ENCODE data around the gene FBXO28.

DNA sequence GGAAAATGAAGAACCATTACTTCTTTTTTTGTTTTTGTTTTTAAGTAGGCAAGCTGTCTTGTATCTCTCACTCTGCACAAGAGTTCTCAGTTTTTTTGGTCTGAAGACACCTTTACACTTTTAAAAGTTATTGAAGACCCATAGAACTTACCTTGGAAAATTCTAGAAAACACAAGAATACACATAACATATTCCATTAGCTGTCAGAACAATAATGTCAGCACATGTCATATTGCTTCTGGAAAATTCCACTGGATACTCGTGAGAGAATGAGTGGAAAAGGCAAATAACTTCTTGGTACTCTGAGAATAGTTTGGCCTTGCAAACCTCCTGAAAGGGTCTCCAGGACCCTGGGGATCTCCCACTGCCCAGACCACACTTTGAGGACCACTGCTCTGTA is 4.8 kb downstream of the FBXO28 start:
- TF ChIP-seq CREB1 (IDR thresholded peaks at IDR 0.05; ENCODE audit: low read depth): no peak
- TF ChIP-seq BMI1 (IDR thresholded peaks at IDR 0.05; ENCODE audit: borderline replicate concordance): no peak
- TF ChIP-seq ZBED1 (IDR thresholded peaks at IDR 0.05; ENCODE audit: borderline replicate concordance): no peak
- TF ChIP-seq SMC3 (IDR thresholded peaks at IDR 0.05; ENCODE audit: borderline replicate concordance, low read length): no peak
- TF ChIP-seq, protein P1, sequence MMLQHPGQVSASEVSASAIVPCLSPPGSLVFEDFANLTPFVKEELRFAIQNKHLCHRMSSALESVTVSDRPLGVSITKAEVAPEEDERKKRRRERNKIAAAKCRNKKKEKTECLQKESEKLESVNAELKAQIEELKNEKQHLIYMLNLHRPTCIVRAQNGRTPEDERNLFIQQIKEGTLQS (IDR thresholded peaks at IDR 0.05; ENCODE audit: borderline replicate concordance, extremely low read depth, low read depth, low read length): no peak
- TF ChIP-seq CHD4 (IDR thresholded peaks at IDR 0.05): no peak
